ENCODE measurements around the gene ABTB2. TPM values are rescaled to one million over a fixed set of nuclear protein-coding genes. Genes with fewer than 3 reads are reported as not detected.

The ABTB2 gene
- total RNA-seq, 3 donors from 2014 or later, result 7.7 to 9.0 (median 8.6) TPM

GRCh38 chr11:34124885-34125668 lies 232.7 kb downstream of the ABTB2 start:
- peaks cover 1% of the 10 kb centered on the region for H3K4me1 Mint-ChIP-seq (ENCODE audit: low read depth)

GRCh38 chr11:34120651-34121050 lies 237.2 kb downstream of the ABTB2 start:
- DNase-seq (no peak), ATAC-seq (no peak)
- H3K27me3 Mint-ChIP-seq (ENCODE audit: low read depth), result no peaks in the 10 kb centered on the region
- no peak overlapping the region for H3K4me3 Mint-ChIP-seq
- H3K4me1 Mint-ChIP-seq (ENCODE audit: low read depth), result peaks cover 1% of the 10 kb centered on the region
- H3K36me3 Mint-ChIP-seq (ENCODE audit: insufficient read depth), result peaks cover 59% of the 10 kb centered on the region
- H3K9me3 Mint-ChIP-seq, result no peaks in the 10 kb centered on the region

More at GRCh38 chr11:34124885-34125668, 232.7 kb downstream of the ABTB2 start:
- Mint-ChIP-seq H3K27me3 (ENCODE audit: low read depth) (no peaks in the 10 kb centered on the region), H3K4me3 (no peak overlapping the region), H3K9me3 (no peaks in the 10 kb centered on the region), H3K36me3 (ENCODE audit: insufficient read depth) (peaks cover 60% of the 10 kb centered on the region)
- ATAC-seq (no peak), DNase-seq (no peak)

- ATAC-seq (no peak), DNase-seq (no peak)
- no peaks in the 10 kb centered on the region for H3K9me3 Mint-ChIP-seq
- H3K4me3 Mint-ChIP-seq, result no peak overlapping the region
- peaks cover 59% of the 10 kb centered on the region for H3K36me3 Mint-ChIP-seq (ENCODE audit: insufficient read depth)
- peaks cover 5% of the 10 kb centered on the region for H3K4me1 Mint-ChIP-seq (ENCODE audit: low read depth)
- no peaks in the 10 kb centered on the region for H3K27me3 Mint-ChIP-seq (ENCODE audit: low read depth)
Observed at GRCh38 chr11:34114471-34114870, 243.3 kb downstream of the ABTB2 start.

- DNase-seq, result no peak
- no peaks in the 10 kb centered on the region for H3K27me3 Mint-ChIP-seq (ENCODE audit: low read depth)
- peaks cover 10% of the 10 kb centered on the region for H3K4me1 Mint-ChIP-seq (ENCODE audit: low read depth)
- H3K9me3 Mint-ChIP-seq, result no peaks in the 10 kb centered on the region
- H3K4me3 Mint-ChIP-seq, result no peak overlapping the region
- peaks cover 60% of the 10 kb centered on the region for H3K36me3 Mint-ChIP-seq (ENCODE audit: insufficient read depth)
- ATAC-seq, result no peak
Observed at GRCh38 chr11:34114014-34114413, 243.8 kb downstream of the ABTB2 start.

- Mint-ChIP-seq H3K36me3 (ENCODE audit: insufficient read depth) (peaks cover 62% of the 10 kb centered on the region), H3K4me1 (ENCODE audit: low read depth) (peaks cover 28% of the 10 kb centered on the region), H3K4me3 (no peak overlapping the region), H3K27me3 (ENCODE audit: low read depth) (no peaks in the 10 kb centered on the region), H3K9me3 (no peaks in the 10 kb centered on the region)
- DNase-seq, result no peak
- no peak for ATAC-seq
Observed at GRCh38 chr11:34111722-34112270, 246.0 kb downstream of the ABTB2 start.

GRCh38 chr11:34105957-34106504 lies 251.8 kb downstream of the ABTB2 start:
- Mint-ChIP-seq H3K27me3 (ENCODE audit: low read depth) (no peaks in the 10 kb centered on the region), H3K36me3 (ENCODE audit: insufficient read depth) (peaks cover 25% of the 10 kb centered on the region), H3K9me3 (no peaks in the 10 kb centered on the region), H3K4me3 (peak overlapping the region; percentile 97), H3K4me1 (ENCODE audit: low read depth) (peaks cover 57% of the 10 kb centered on the region)
- ATAC-seq, result peak; percentile 2 to 34
- no peak for DNase-seq

GRCh38 chr11:34105079-34105956 lies 252.5 kb downstream of the ABTB2 start, which contains the start of gene NAT10:
Gene NAT10, plus strand, starts transcription at chr11:34105629. Its CDS starts 2,597 bp downstream, at chr11:34108226.
- Mint-ChIP-seq H3K36me3 (ENCODE audit: insufficient read depth) (peaks cover 27% of the 10 kb centered on the region), H3K27me3 (ENCODE audit: low read depth) (no peaks in the 10 kb centered on the region), H3K4me1 (ENCODE audit: low read depth) (peaks cover 57% of the 10 kb centered on the region), H3K9me3 (no peaks in the 10 kb centered on the region), H3K4me3 (peak within 1 kb of the TSS; percentile 97)
- ATAC-seq (peak; percentile 93 to 94), DNase-seq (peak; percentile 97)

GRCh38 chr11:34104680-34105078 lies 253.1 kb downstream of the ABTB2 start:
- peaks cover 54% of the 10 kb centered on the region for H3K4me1 Mint-ChIP-seq (ENCODE audit: low read depth)
- ATAC-seq, result no peak

More at GRCh38 chr11:34104680-34105078, 253.1 kb downstream of the ABTB2 start:
- peaks cover 22% of the 10 kb centered on the region for H3K36me3 Mint-ChIP-seq (ENCODE audit: insufficient read depth)
- no peaks in the 10 kb centered on the region for H3K27me3 Mint-ChIP-seq (ENCODE audit: low read depth)
- no peak for DNase-seq
- H3K4me3 Mint-ChIP-seq, result peak overlapping the region; percentile 97
- no peaks in the 10 kb centered on the region for H3K9me3 Mint-ChIP-seq

Other genes with a start within 250 kb of the ABTB2 start
- gene CAT, start 80.9 kb upstream of the ABTB2 start, total RNA-seq, result 10 to 100 TPM; 11.8 to 14.6 (median 13.5) TPM
- not detected for gene ELF5, start 155.8 kb upstream of the ABTB2 start, total RNA-seq

Measured in activated T-cell treated with anti-CD3 and anti-CD28 coated beads, Interleukin-2, amount 50 U/mL, for 4 hours (primary cell).